WTC11 (cell line): Measurements from ENCODE around the gene YIPF5. TPM values are rescaled to one million over a fixed set of nuclear protein-coding genes. Genes with fewer than 3 reads are reported as not detected.

ENCODE experiments used
- ATAC-seq: fragments of 200-7000 bp; cut with Tn5 transposase; 2 replicates; pipeline ENCODE4 v1.10.0; 2021; ENCODE audit warnings: mild to moderate bottlenecking, moderate library complexity
- CTCF ChIA-PET: fragments of 300-600 bp; sonication (Branson Sonifier 250); formaldehyde crosslinking; loops from one replicate; lab custom pipeline; 2021; ENCODE audit warnings: antibody characterized with exemption; lab: Charles Lee
- POLR2A ChIA-PET: fragments of 350-600 bp; sonication (Branson Sonifier 250); formaldehyde crosslinking; loops from one replicate; lab custom pipeline; 2021; ENCODE audit warnings: antibody characterized with exemption; lab: Charles Lee
- DNase-seq: peaks from one replicate; pipeline ENCODE4 v3.0.0; 2021; ENCODE audit warnings: low spot score
- H3K27ac Mint-ChIP-seq: 2 replicates; pipeline ENCODE4 v1.8.0; 2021; ENCODE audit warnings: mixed read lengths
- H3K27me3 Mint-ChIP-seq: 2 replicates; pipeline ENCODE4 v1.8.0; 2021; ENCODE audit warnings: low read depth, mild to moderate bottlenecking, moderate library complexity, mixed read lengths
- H3K36me3 Mint-ChIP-seq: 2 replicates; pipeline ENCODE4 v1.8.0; 2021; ENCODE audit warnings: mixed read lengths
- H3K4me1 Mint-ChIP-seq: 2 replicates; pipeline ENCODE4 v1.8.0; 2022; ENCODE audit warnings: mixed read lengths
- H3K4me3 Mint-ChIP-seq: 2 replicates; pipeline ENCODE4 v1.8.0; 2021; ENCODE audit warnings: mild to moderate bottlenecking, moderate library complexity, mixed read lengths
- H3K9me3 Mint-ChIP-seq: 2 replicates; pipeline ENCODE4 v1.8.0; 2021; ENCODE audit warnings: mixed read lengths
- AFF4 ChIP-seq: sonication (generic); formaldehyde crosslinking; IDR thresholded peaks from 2 replicates; pipeline ENCODE4 v1.8.1; 2023; ENCODE audit warnings: mild to moderate bottlenecking, missing genetic modification reagents, borderline replicate concordance
- ATF3 ChIP-seq: sonication (generic); formaldehyde crosslinking; conservative IDR thresholded peaks from 2 replicates; pipeline ENCODE4 v1.8.1; 2022; ENCODE audit warnings: mild to moderate bottlenecking, missing genetic modification reagents
- CREB1 ChIP-seq: sonication (generic); formaldehyde crosslinking; IDR thresholded peaks from 2 replicates; pipeline ENCODE4 v1.8.0; 2023; ENCODE audit warnings: mild to moderate bottlenecking, missing genetic modification reagents
- E2F5 ChIP-seq: sonication (generic); formaldehyde crosslinking; IDR thresholded peaks from 2 replicates; pipeline ENCODE4 v1.8.1; 2022; ENCODE audit warnings: mild to moderate bottlenecking, moderate library complexity, missing genetic modification reagents
- ETV6 ChIP-seq: sonication (generic); formaldehyde crosslinking; IDR thresholded peaks from 2 replicates; pipeline ENCODE4 v1.8.1; 2022; ENCODE audit warnings: mild to moderate bottlenecking, missing genetic modification reagents
- FOXJ3 ChIP-seq: sonication (generic); formaldehyde crosslinking; IDR thresholded peaks from 2 replicates; pipeline ENCODE4 v1.9.0; 2021; ENCODE audit warnings: missing genetic modification reagents, mild to moderate bottlenecking, borderline replicate concordance
- FOXP1 ChIP-seq: sonication (generic); formaldehyde crosslinking; IDR thresholded peaks from 2 replicates; pipeline ENCODE4 v1.8.0; 2022; ENCODE audit warnings: missing genetic modification reagents, mild to moderate bottlenecking, moderate library complexity, borderline replicate concordance
- GRHL2 ChIP-seq: fragments of 250-450 bp; sonication (Bioruptor Pico); IDR thresholded peaks from 2 replicates; pipeline ENCODE4 v1.8.0; 2022; ENCODE audit warnings: mild to moderate bottlenecking, moderate library complexity; ENCODE audit not compliant: insufficient replicate concordance, severe bottlenecking
- HMGA2 ChIP-seq: fragments of 250-450 bp; sonication (Bioruptor Pico); IDR thresholded peaks from 2 replicates; pipeline ENCODE4 v1.4.0; 2021; ENCODE audit warnings: mild to moderate bottlenecking, moderate library complexity
- HMGXB4 ChIP-seq: sonication (generic); formaldehyde crosslinking; IDR thresholded peaks from 2 replicates; pipeline ENCODE4 v1.8.1; 2023; ENCODE audit warnings: mild to moderate bottlenecking, moderate library complexity, missing genetic modification reagents
- JAZF1 ChIP-seq: fragments of 250-450 bp; sonication (Bioruptor Pico); IDR thresholded peaks from 2 replicates; pipeline ENCODE4 v1.9.0; 2021; ENCODE audit warnings: moderate library complexity, mild to moderate bottlenecking, inconsistent platforms
- MYBL2 ChIP-seq: sonication (generic); formaldehyde crosslinking; IDR thresholded peaks from 2 replicates; pipeline ENCODE4 v1.8.1; 2023; ENCODE audit warnings: mild to moderate bottlenecking, moderate library complexity, missing genetic modification reagents
- NFATC4 ChIP-seq: fragments of 250-450 bp; sonication (Bioruptor Pico); IDR thresholded peaks from 2 replicates; pipeline ENCODE4 v1.9.0; 2021; ENCODE audit warnings: mild to moderate bottlenecking
- SMAD4 ChIP-seq: sonication (generic); formaldehyde crosslinking; IDR thresholded peaks from 2 replicates; pipeline ENCODE4 v1.8.0; 2022; ENCODE audit warnings: mild to moderate bottlenecking, missing genetic modification reagents
- SP1 ChIP-seq: sonication (generic); formaldehyde crosslinking; conservative IDR thresholded peaks from 2 replicates; pipeline ENCODE4 v1.8.1; 2022; ENCODE audit warnings: missing genetic modification reagents
- TCF7 ChIP-seq: sonication (generic); formaldehyde crosslinking; IDR thresholded peaks from 2 replicates; pipeline ENCODE4 v1.8.0; 2022; ENCODE audit warnings: mild to moderate bottlenecking, low read depth, missing genetic modification reagents, moderate library complexity
- TEAD1 ChIP-seq: sonication (generic); formaldehyde crosslinking; IDR thresholded peaks from 2 replicates; pipeline ENCODE4 v1.8.0; 2022; ENCODE audit warnings: mild to moderate bottlenecking, missing genetic modification reagents
- TEAD4 ChIP-seq: sonication (generic); formaldehyde crosslinking; IDR thresholded peaks from 2 replicates; pipeline ENCODE4 v1.8.0; 2022; ENCODE audit warnings: mild to moderate bottlenecking, missing genetic modification reagents
- USF2 ChIP-seq: sonication (generic); formaldehyde crosslinking; IDR thresholded peaks from 2 replicates; pipeline ENCODE4 v1.8.1; 2023; ENCODE audit warnings: mild to moderate bottlenecking, missing genetic modification reagents, moderate library complexity
- ZBTB21 ChIP-seq: sonication (generic); formaldehyde crosslinking; IDR thresholded peaks from 2 replicates; pipeline ENCODE4 v1.8.1; 2023; ENCODE audit warnings: mild to moderate bottlenecking, missing genetic modification reagents, borderline replicate concordance
- ZNF263 ChIP-seq: sonication (generic); formaldehyde crosslinking; IDR thresholded peaks from 2 replicates; pipeline ENCODE4 v1.8.1; 2022; ENCODE audit warnings: low read depth, mild to moderate bottlenecking, moderate library complexity, missing genetic modification reagents
- ZNF416 ChIP-seq: fragments of 250-450 bp; sonication (Bioruptor Pico); IDR thresholded peaks from 2 replicates; pipeline ENCODE4 v1.9.0; 2021; ENCODE audit warnings: mild to moderate bottlenecking, inconsistent platforms
- ZNF425 ChIP-seq: fragments of 250-450 bp; sonication (Bioruptor Pico); conservative IDR thresholded peaks from 2 replicates; pipeline ENCODE4 v1.9.0; 2021; ENCODE audit warnings: mild to moderate bottlenecking
- ZNF512 ChIP-seq: sonication (generic); formaldehyde crosslinking; IDR thresholded peaks from 2 replicates; pipeline ENCODE4 v1.8.1; 2022; ENCODE audit warnings: missing genetic modification reagents, borderline replicate concordance
- total RNA-seq: library from RNA; stranded (reverse); gene quantifications from 3 replicates; pipeline ENCODE4 v1.2.3, GENCODE V29; 2021

The YIPF5 gene
- total RNA-seq, 1 experiment from 2014 or later: 39.2 TPM

- no peaks in the 10 kb centered on the region for H3K9me3 Mint-ChIP-seq
- peaks cover 12% of the 10 kb centered on the region for H3K4me1 Mint-ChIP-seq
- CTCF ChIA-PET: interaction anchor here (1.2 to 1.9 kb wide), 3 partner anchors 128 to 281 kb away, joined by 3 to 5 read pairs (median 4); no protein-coding TSS in a partner anchor
- ATAC-seq: no peak
- no peak overlapping the region for H3K27ac Mint-ChIP-seq
- no peaks in the 10 kb centered on the region for H3K36me3 Mint-ChIP-seq
- TF ChIP-seq ZNF263 (CRISPR knock-in tag): no peak
- TF ChIP-seq TEAD1 (CRISPR knock-in tag): no peak
- no peak for TF ChIP-seq TEAD4 (CRISPR knock-in tag)
- TF ChIP-seq E2F5 (CRISPR knock-in tag): no peak
- TF ChIP-seq CREB1 (CRISPR knock-in tag): no peak
- TF ChIP-seq ZNF512 (CRISPR knock-in tag): no peak
- TF ChIP-seq ZBTB21 (CRISPR knock-in tag): no peak
- TF ChIP-seq ZNF416 (CRISPR knock-in tag): no peak
- no peak for TF ChIP-seq USF2 (CRISPR knock-in tag)
- TF ChIP-seq TCF7 (CRISPR knock-in tag): no peak
- TF ChIP-seq FOXP1 (CRISPR knock-in tag): no peak
- TF ChIP-seq SP1: no peak
- TF ChIP-seq NFATC4: no peak
- TF ChIP-seq FOXJ3 (CRISPR knock-in tag): no peak
- TF ChIP-seq JAZF1 (CRISPR knock-in tag): no peak
- TF ChIP-seq HMGA2 (CRISPR knock-in tag): no peak
- TF ChIP-seq GRHL2 (CRISPR knock-in tag): no peak
- no peak for TF ChIP-seq MYBL2 (CRISPR knock-in tag)
- TF ChIP-seq ETV6 (CRISPR knock-in tag): no peak
- no peak for TF ChIP-seq SMAD4
- TF ChIP-seq, all 79 proteins: peak for 0
- POLR2A ChIA-PET: interaction anchor here (0.6 kb wide), 1 partner anchor 1241 kb away, joined by 4 read pairs; no protein-coding TSS in a partner anchor
- DNase-seq: no peak
- Mint-ChIP-seq H3K4me3 (no peak overlapping the region), H3K27me3 (peaks cover 40% of the 10 kb centered on the region)
Observed at GRCh38 chr5:144206141-144206540, 35.7 kb upstream of the YIPF5 start.

- Mint-ChIP-seq H3K27me3 (peaks cover 40% of the 10 kb centered on the region), H3K9me3 (no peaks in the 10 kb centered on the region), H3K27ac (no peak overlapping the region), H3K4me3 (peak overlapping the region; percentile 64), H3K36me3 (no peaks in the 10 kb centered on the region), H3K4me1 (peaks cover 12% of the 10 kb centered on the region)
- ChIA-PET CTCF (interaction anchor here (1.2 to 2.4 kb wide), 7 partner anchors 19 to 282 kb away, joined by 3 to 10 read pairs (median 5); no protein-coding TSS in a partner anchor), POLR2A (no interaction called here)
- DNase-seq (peak; percentile 66), ATAC-seq (peak; percentile 85)
- TF ChIP-seq MYBL2 (CRISPR knock-in tag): no peak
- TF ChIP-seq ATF3 (CRISPR knock-in tag): no peak
- no peak for TF ChIP-seq AFF4 (CRISPR knock-in tag)
- no peak for TF ChIP-seq ZNF425
- TF ChIP-seq HMGXB4 (CRISPR knock-in tag): 0 out of 2 replicates have a peak, but pooled peaks have one; percentile 7
Observed at GRCh38 chr5:144205141-144205551, 34.7 kb upstream of the YIPF5 start.
